HG03520 (cell line): ENCODE results near the gene GLYAT.
"Not testable (repeated sequence)": the region's sequence is repeated elsewhere in the genome, so short reads cannot be mapped to it uniquely, and the experiment has no call there.

Experiments
- ATAC-seq: cut with Tn5 transposase; IDR thresholded peaks from one replicate; pipeline ENCODE4 v1.9.1; 2021; ENCODE audit warnings: mild to moderate bottlenecking, moderate library complexity; ENCODE audit not compliant: unreplicated experiment

Gene GLYAT

GRCh38 chr11:58744988-58745704 lies 13.4 kb upstream of the GLYAT start:
- no peak for ATAC-seq

GRCh38 chr11:58742981-58743880 lies 11.5 kb upstream of the GLYAT start:
- ATAC-seq: no peak

GRCh38 chr11:58742140-58742539 lies 10.4 kb upstream of the GLYAT start:
- peak; percentile 80 for ATAC-seq

GRCh38 chr11:58741127-58741526 lies 9.4 kb upstream of the GLYAT start:
- ATAC-seq: no peak

GRCh38 chr11:58740447-58740846 lies 8.7 kb upstream of the GLYAT start:
- ATAC-seq: no peak

- no peak for ATAC-seq
Observed at GRCh38 chr11:58739725-58740430, 8.1 kb upstream of the GLYAT start.

GRCh38 chr11:58734681-58735490 lies 3.1 kb upstream of the GLYAT start:
- ATAC-seq: no peak

GRCh38 chr11:58730507-58731089 lies 1.1 kb downstream of the GLYAT start:
- no peak for ATAC-seq

- ATAC-seq: no peak
Observed at GRCh38 chr11:58727415-58727797, 4.3 kb downstream of the GLYAT start.

- ATAC-seq: no peak
Observed at GRCh38 chr11:58726737-58727414, 4.9 kb downstream of the GLYAT start.

- ATAC-seq: no peak
Observed at GRCh38 chr11:58719406-58720117, 12.2 kb downstream of the GLYAT start.

GRCh38 chr11:58712531-58712930 lies 19.2 kb downstream of the GLYAT start:
- no peak for ATAC-seq

- ATAC-seq: no peak
Observed at GRCh38 chr11:58711832-58712231, 19.9 kb downstream of the GLYAT start.

GRCh38 chr11:58707767-58708166 lies 24.0 kb downstream of the GLYAT start:
- ATAC-seq: no peak

- not testable (repeated sequence) for ATAC-seq
Observed at GRCh38 chr11:58696825-58697224, 34.9 kb downstream of the GLYAT start.

- ATAC-seq: no peak
Observed at GRCh38 chr11:58693026-58693425, 38.7 kb downstream of the GLYAT start.

GRCh38 chr11:58691675-58692074 lies 40.1 kb downstream of the GLYAT start:
- ATAC-seq: no peak

- ATAC-seq: no peak
Observed at GRCh38 chr11:58688789-58689503, 42.8 kb downstream of the GLYAT start.
